H9 (cell line): ENCODE data around the gene ACTBL2. TPM values are rescaled to one million over a fixed set of nuclear protein-coding genes. Genes with fewer than 3 reads are reported as not detected.

Experiments
- DNase-seq: peaks from one replicate; pipeline ENCODE4 v3.0.0-alpha.2; 2017
- H2AFZ ChIP-seq: one replicate; pipeline ENCODE4 v1.6.1; 2013; ENCODE audit warnings: mild to moderate bottlenecking, low read length, control low read depth, moderate library complexity
- H2AK5ac ChIP-seq: 2 replicates; pipeline ENCODE4 v1.6.1; 2013; ENCODE audit warnings: low read length, control low read depth, mixed read lengths; ENCODE audit not compliant: insufficient read length
- H2BK120ac ChIP-seq: one replicate; pipeline ENCODE4 v1.6.1; 2013; ENCODE audit warnings: low read depth, mild to moderate bottlenecking, low read length, control low read depth, inconsistent platforms; ENCODE audit not compliant: poor library complexity, severe bottlenecking
- H2BK12ac ChIP-seq: 2 replicates; pipeline ENCODE4 v1.6.1; 2013; ENCODE audit warnings: low read length, control low read depth, mixed read lengths, low read depth; ENCODE audit not compliant: insufficient read length
- H2BK15ac ChIP-seq: 2 replicates; pipeline ENCODE4 v1.6.1; 2013; ENCODE audit warnings: low read depth, low read length, control low read depth
- H2BK20ac ChIP-seq: one replicate; pipeline ENCODE4 v1.6.1; 2013; ENCODE audit warnings: low read depth, mild to moderate bottlenecking, low read length, control low read depth, inconsistent platforms; ENCODE audit not compliant: poor library complexity, severe bottlenecking
- H2BK5ac ChIP-seq: 2 replicates; pipeline ENCODE4 v1.6.1; 2013; ENCODE audit warnings: low read length, control low read depth, mixed read lengths; ENCODE audit not compliant: insufficient read length
- H3K14ac ChIP-seq: 2 replicates; pipeline ENCODE4 v1.6.1; 2013; ENCODE audit warnings: low read length, control low read depth; ENCODE audit not compliant: insufficient read depth
- H3K18ac ChIP-seq: 2 replicates; pipeline ENCODE4 v1.6.1; 2013; ENCODE audit warnings: low read depth, mild to moderate bottlenecking, mixed read lengths, low read length, control low read depth; ENCODE audit not compliant: insufficient read length
- H3K23ac ChIP-seq: 2 replicates; pipeline ENCODE4 v1.6.1; 2013; ENCODE audit warnings: low read length, control low read depth, mixed read lengths, low read depth; ENCODE audit not compliant: insufficient read length
- H3K23me2 ChIP-seq: 2 replicates; pipeline ENCODE4 v1.6.1; 2013; ENCODE audit warnings: low read depth, mild to moderate bottlenecking, mixed read lengths, low read length, control low read depth; ENCODE audit not compliant: insufficient read length, poor library complexity, severe bottlenecking
- H3K27ac ChIP-seq: 2 replicates; pipeline ENCODE4 v1.5.1; 2013; ENCODE audit warnings: low read length, control low read depth, mixed read lengths, low read depth; ENCODE audit not compliant: insufficient read length
- H3K27me3 ChIP-seq: 2 replicates; pipeline ENCODE4 v1.6.1; 2013; ENCODE audit warnings: low read length, control low read depth, inconsistent platforms; ENCODE audit not compliant: insufficient read depth
- H3K4ac ChIP-seq: 2 replicates; pipeline ENCODE4 v1.6.1; 2013; ENCODE audit warnings: low read depth, mild to moderate bottlenecking, control low read depth, inconsistent platforms, low read length, moderate library complexity
- H3K4me1 ChIP-seq: 2 replicates; pipeline ENCODE4 v1.6.1; 2013; ENCODE audit warnings: low read length, control low read depth, inconsistent platforms; ENCODE audit not compliant: insufficient read depth
- H3K4me2 ChIP-seq: 2 replicates; pipeline ENCODE4 v1.6.1; 2013; ENCODE audit warnings: low read length, control low read depth, mixed read lengths; ENCODE audit not compliant: insufficient read length, insufficient read depth
- H3K56ac ChIP-seq: 2 replicates; pipeline ENCODE4 v1.6.1; 2013; ENCODE audit warnings: low read depth, mild to moderate bottlenecking, mixed read lengths, low read length, control low read depth; ENCODE audit not compliant: insufficient read length
- H3K79me1 ChIP-seq: 2 replicates; pipeline ENCODE4 v1.6.1; 2013; ENCODE audit warnings: low read depth, mild to moderate bottlenecking, moderate library complexity, low read length, control low read depth, inconsistent platforms; ENCODE audit not compliant: insufficient read depth, poor library complexity, severe bottlenecking
- H3K79me2 ChIP-seq: 2 replicates; pipeline ENCODE4 v1.6.1; 2013; ENCODE audit warnings: low read length, control low read depth, inconsistent platforms; ENCODE audit not compliant: insufficient read depth
- H3K9ac ChIP-seq: 2 replicates; pipeline ENCODE4 v1.6.1; 2013; ENCODE audit warnings: low read length, control low read depth, mixed read lengths; ENCODE audit not compliant: insufficient read length; ENCODE audit errors: extremely low read depth
- H3K9me3 ChIP-seq: one replicate; pipeline ENCODE4 v1.6.1; 2013; ENCODE audit warnings: low read depth, low read length, inconsistent platforms; ENCODE audit not compliant: control insufficient read depth
- H3T11ph ChIP-seq: one replicate; pipeline ENCODE4 v1.6.1; 2013; ENCODE audit warnings: mild to moderate bottlenecking, low read length, control low read depth, inconsistent platforms
- H4K20me1 ChIP-seq: one replicate; pipeline ENCODE4 v1.6.1; 2013; ENCODE audit not compliant: control insufficient read depth, insufficient read length, insufficient read depth
- H4K5ac ChIP-seq: 2 replicates; pipeline ENCODE4 v1.6.1; 2013; ENCODE audit warnings: low read depth, mild to moderate bottlenecking, mixed read lengths, low read length, control low read depth; ENCODE audit not compliant: insufficient read length
- H4K8ac ChIP-seq: replicated peaks from 2 replicates; pipeline ENCODE4 v1.6.1; 2013; ENCODE audit warnings: low read length, control low read depth, mixed read lengths, low read depth; ENCODE audit not compliant: insufficient read length
- H4K91ac ChIP-seq: 2 replicates; pipeline ENCODE4 v1.6.1; 2013; ENCODE audit warnings: low read depth, mild to moderate bottlenecking, moderate library complexity, mixed read lengths, low read length, control low read depth; ENCODE audit not compliant: insufficient read length
- H3K27ac Mint-ChIP-seq, 3 experiments: 2 replicates in 2 of 3; 3 replicates in 1 of 3; pipeline ENCODE4 v1.8.0; 2020 to 2021; ENCODE audit warnings: mixed read lengths in 3 of 3, mild to moderate bottlenecking in 1 of 3, moderate library complexity in 1 of 3
- H3K27me3 Mint-ChIP-seq: 2 replicates; pipeline ENCODE4 v1.8.0; 2021; ENCODE audit warnings: low read depth, mild to moderate bottlenecking, moderate library complexity, mixed read lengths
- H3K36me3 Mint-ChIP-seq, 3 experiments: 2 replicates in 2 of 3; 3 replicates in 1 of 3; pipeline ENCODE4 v1.8.0; 2020 to 2021; ENCODE audit warnings: low read depth in 3 of 3, mixed read lengths in 3 of 3; ENCODE audit not compliant: insufficient read depth in 1 of 3
- H3K4me1 Mint-ChIP-seq, 2 experiments: 2 replicates each; pipeline ENCODE4 v1.8.0; 2020; ENCODE audit warnings: mixed read lengths in 2 of 2
- H3K4me3 Mint-ChIP-seq, 2 experiments: 2 replicates in 1 of 2; 3 replicates in 1 of 2; pipeline ENCODE4 v1.8.0; 2020 to 2021; ENCODE audit warnings: mild to moderate bottlenecking in 2 of 2, mixed read lengths in 2 of 2, moderate library complexity in 1 of 2
- H3K9me3 Mint-ChIP-seq, 2 experiments: 2 replicates in 1 of 2; 3 replicates in 1 of 2; pipeline ENCODE4 v1.8.0; 2020; ENCODE audit warnings: mild to moderate bottlenecking in 2 of 2, mixed read lengths in 2 of 2, moderate library complexity in 1 of 2
- CTCF ChIP-seq: fragments of 200-600 bp; sonication (generic); conservative IDR thresholded peaks from 3 replicates; pipeline ENCODE4 v1.8.0; 2021; ENCODE audit warnings: antibody characterized with exemption, mild to moderate bottlenecking
- WGBS: extraction: QIAGEN DNeasy Blood & Tissue Kit; methylation state at CpG from one replicate; pipeline ENCODE4 v1.1.7; 2013; ENCODE audit warnings: missing lambda C conversion rate, low lambda C conversion rate, mixed read lengths; ENCODE audit not compliant: insufficient read length; ENCODE audit errors: extremely low coverage; 5-methylcytosine and 5-hydroxymethylcytosine counted together
- total RNA-seq: library from RNA; stranded (reverse); gene quantifications from 2 replicates; pipeline ENCODE4 v1.2.1, GENCODE V29; 2021

The ACTBL2 gene
- total RNA-seq, 1 experiment from 2014 or later, result not detected

GRCh38 chr5:57491369-57491965, 8.9 kb upstream of the ACTBL2 start:
- WGBS, result no CpG with 5 or more reads among the region's 5 CpGs

More at GRCh38 chr5:57491369-57491965, 8.9 kb upstream of the ACTBL2 start:
- Histone ChIP-seq H3K27me3 (no peaks in the 10 kb centered on the region), H3K56ac (no peak overlapping the region), H3T11ph (no peak overlapping the region), H4K8ac (no peak overlapping the region), H2BK120ac (no peak overlapping the region), H2BK20ac (no peak overlapping the region), H3K4me2 (no peak overlapping the region), H3K4ac (no peak overlapping the region), H4K20me1 (no peaks in the 10 kb centered on the region), H3K23me2 (no peaks in the 10 kb centered on the region), H3K79me1 (no peaks in the 10 kb centered on the region), H2BK12ac (no peak overlapping the region), H2BK15ac (no peak overlapping the region), H3K9me3 (no peaks in the 10 kb centered on the region), H3K14ac (no peak overlapping the region), H4K5ac (no peak overlapping the region), H4K91ac (no peak overlapping the region), H3K27ac (no peak overlapping the region), H3K18ac (no peak overlapping the region), H2BK5ac (no peak overlapping the region), H3K9ac (no peak overlapping the region), H3K4me1 (no peaks in the 10 kb centered on the region), H3K79me2 (no peaks in the 10 kb centered on the region), H2AFZ (no peak overlapping the region), H2AK5ac (no peak overlapping the region), H3K23ac (no peak overlapping the region)
- no peak for TF ChIP-seq CTCF
- Mint-ChIP-seq H3K9me3 (no peaks in the 10 kb centered on the region; a peak in 1 of 5 replicates), H3K4me3 (no peak overlapping the region), H3K27ac (no peak overlapping the region), H3K4me1 (peaks cover 12 to 18% of the 10 kb centered on the region in 2 experiments), H3K36me3 (no peaks in the 10 kb centered on the region), H3K27me3 (no peaks in the 10 kb centered on the region)
- no peak for DNase-seq
